Islet of Langerhans (tissue), 1 donor: Measurements from ENCODE around the gene CTNNB1.

Experiments
- FAIRE-seq: peaks from one replicate; lab custom pipeline; 2011; peaks lifted over from hg19 to GRCh38; lab: Jason Lieb, UNC

Gene CTNNB1

GRCh38 chr3:41220906-41221677 lies 21.8 kb downstream of the CTNNB1 start:
- FAIRE-seq = no peak

GRCh38 chr3:41222012-41222411 lies 22.7 kb downstream of the CTNNB1 start:
- no peak for FAIRE-seq

GRCh38 chr3:41222501-41222900 lies 23.2 kb downstream of the CTNNB1 start:
- FAIRE-seq = no peak

- FAIRE-seq = no peak
These were observed 23.8 kb downstream of the CTNNB1 start for GRCh38 chr3:41223078-41223477.

- no peak for FAIRE-seq
These were observed 24.4 kb downstream of the CTNNB1 start for GRCh38 chr3:41223691-41224090.

- no peak for FAIRE-seq
These were observed 25.0 kb downstream of the CTNNB1 start for GRCh38 chr3:41224120-41224806.

- FAIRE-seq = peak; percentile 93
These were observed 35.8 kb downstream of the CTNNB1 start for GRCh38 chr3:41234823-41235721.

- FAIRE-seq = no peak
These were observed 36.9 kb downstream of the CTNNB1 start for GRCh38 chr3:41236228-41236627.

GRCh38 chr3:41237907-41238306 lies 38.6 kb downstream of the CTNNB1 start:
- no peak for FAIRE-seq

GRCh38 chr3:41239587-41239986 lies 40.3 kb downstream of the CTNNB1 start:
- peak; percentile 76 for FAIRE-seq

- FAIRE-seq = no peak
These were observed 41.9 kb downstream of the CTNNB1 start for GRCh38 chr3:41241161-41241560.

GRCh38 chr3:41241800-41242571 lies 42.7 kb downstream of the CTNNB1 start:
- FAIRE-seq = no peak

GRCh38 chr3:41243183-41243582 lies 43.9 kb downstream of the CTNNB1 start:
- FAIRE-seq = no peak

GRCh38 chr3:41244620-41245336 lies 45.5 kb downstream of the CTNNB1 start:
- FAIRE-seq = no peak

- no peak for FAIRE-seq
These were observed 48.0 kb downstream of the CTNNB1 start for GRCh38 chr3:41247055-41248004.

- FAIRE-seq = no peak
These were observed 49.2 kb downstream of the CTNNB1 start for GRCh38 chr3:41248525-41248924.

- FAIRE-seq = no peak
These were observed 50.0 kb downstream of the CTNNB1 start for GRCh38 chr3:41249318-41249717.

GRCh38 chr3:41250825-41251224 lies 51.5 kb downstream of the CTNNB1 start:
- FAIRE-seq = no peak

- FAIRE-seq = no peak
These were observed 52.3 kb downstream of the CTNNB1 start for GRCh38 chr3:41251593-41251992.

GRCh38 chr3:41258239-41258800 lies 59.0 kb downstream of the CTNNB1 start:
- no peak for FAIRE-seq
